Suprapubic skin (tissue), 4 donors: Measurements from ENCODE around the gene DPYSL4. TPM values are rescaled to one million over a fixed set of nuclear protein-coding genes. Genes with fewer than 3 reads are reported as not detected.

Experiments used
- DNase-seq, 2 donors: peaks; one replicate each; pipeline ENCODE4 v3.0.0-alpha.2; 2019; ENCODE audit warnings: low spot score in 2 of 2
- H3K27ac ChIP-seq: fragments of 200-600 bp; sonication (generic); one replicate; pipeline ENCODE4 v1.5.1; 2019
- H3K27me3 ChIP-seq: fragments of 200-600 bp; sonication (generic); one replicate; pipeline ENCODE4 v1.5.1; 2019
- H3K36me3 ChIP-seq: fragments of 200-600 bp; sonication (generic); one replicate; pipeline ENCODE4 v1.5.1; 2019
- H3K4me1 ChIP-seq: fragments of 200-600 bp; sonication (generic); one replicate; pipeline ENCODE4 v1.5.1; 2019
- H3K4me3 ChIP-seq: fragments of 200-600 bp; sonication (generic); one replicate; pipeline ENCODE4 v1.5.1; 2019; ENCODE audit warnings: mild to moderate bottlenecking
- H3K9me3 ChIP-seq: fragments of 200-600 bp; sonication (generic); one replicate; pipeline ENCODE4 v1.5.1; 2019
- CTCF ChIP-seq, 2 donors: fragments of 200-600 bp in 1 of 2; fragments of 450-650 bp in 1 of 2; sonication (generic) in 1 of 2; IDR thresholded peaks; one replicate each; pipeline ENCODE4 v1.5.1; 2016 to 2019; ENCODE audit warnings: antibody characterized with exemption in 2 of 2, mild to moderate bottlenecking in 1 of 2, moderate library complexity in 1 of 2
- EP300 ChIP-seq: sonication (generic); formaldehyde crosslinking; IDR thresholded peaks from one replicate; pipeline ENCODE4 v1.6.1; 2017; ENCODE audit warnings: antibody characterized with exemption
- POLR2A ChIP-seq, 2 donors: fragments of 450-650 bp; IDR thresholded peaks; one replicate each; pipeline ENCODE4 v1.6.1; 2017; ENCODE audit warnings: antibody characterized with exemption in 2 of 2, mild to moderate bottlenecking in 2 of 2, moderate library complexity in 2 of 2
- POLR2AphosphoS5 ChIP-seq, 3 donors: sonication (generic); formaldehyde crosslinking; IDR thresholded peaks; one replicate each; pipeline ENCODE4 v1.6.1; 2017; ENCODE audit warnings: antibody characterized with exemption in 3 of 3
- WGBS: methylation state at CpG from one replicate; pipeline ENCODE4 v1.1.5; 2018; 5-methylcytosine and 5-hydroxymethylcytosine counted together
- total RNA-seq, 4 donors: library from RNA; depleted of rRNA; stranded (reverse); fragments of >200 nt; gene quantifications; one replicate each; pipeline ENCODE4 v1.1.0, GENCODE V29; 2016

The DPYSL4 gene
- total RNA-seq, 4 donors from 2014 or later: 0.38 to 1.7 (median 0.91) TPM; not detected in 1

DNA sequence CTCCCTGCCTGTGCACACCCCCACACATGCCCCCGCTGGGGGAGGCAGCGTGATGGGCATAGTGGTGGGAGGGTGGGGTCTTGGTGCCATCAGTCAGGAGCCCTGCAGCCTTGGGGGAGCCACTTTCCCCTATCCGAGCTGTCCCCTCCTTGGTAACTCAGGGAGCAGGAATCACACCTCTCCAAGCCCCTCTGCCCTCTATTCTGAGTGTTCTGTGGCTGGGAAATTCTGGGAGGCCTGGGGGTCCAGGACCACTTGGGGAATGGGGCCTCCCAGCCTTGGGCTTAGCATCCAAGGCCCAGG is 11.3 kb downstream of the DPYSL4 start:
- Histone ChIP-seq H3K9me3 (no peaks in the 10 kb centered on the region), H3K27me3 (peaks cover 3% of the 10 kb centered on the region), H3K36me3 (no peaks in the 10 kb centered on the region), H3K4me1 (no peaks in the 10 kb centered on the region), H3K4me3 (no peak overlapping the region), H3K27ac (no peak overlapping the region)
- 81% methylated on average over 3 of the region's 3 CpGs for WGBS
- DNase-seq: peak in 1 of 2 donors; percentile 38
- no peak for TF ChIP-seq EP300
- no peak for TF ChIP-seq POLR2AphosphoS5 (IDR thresholded peaks at IDR 0.05)
- TF ChIP-seq CTCF (IDR thresholded peaks at IDR 0.05): no peak
- no peak for TF ChIP-seq POLR2A (IDR thresholded peaks at IDR 0.05)

DNA sequence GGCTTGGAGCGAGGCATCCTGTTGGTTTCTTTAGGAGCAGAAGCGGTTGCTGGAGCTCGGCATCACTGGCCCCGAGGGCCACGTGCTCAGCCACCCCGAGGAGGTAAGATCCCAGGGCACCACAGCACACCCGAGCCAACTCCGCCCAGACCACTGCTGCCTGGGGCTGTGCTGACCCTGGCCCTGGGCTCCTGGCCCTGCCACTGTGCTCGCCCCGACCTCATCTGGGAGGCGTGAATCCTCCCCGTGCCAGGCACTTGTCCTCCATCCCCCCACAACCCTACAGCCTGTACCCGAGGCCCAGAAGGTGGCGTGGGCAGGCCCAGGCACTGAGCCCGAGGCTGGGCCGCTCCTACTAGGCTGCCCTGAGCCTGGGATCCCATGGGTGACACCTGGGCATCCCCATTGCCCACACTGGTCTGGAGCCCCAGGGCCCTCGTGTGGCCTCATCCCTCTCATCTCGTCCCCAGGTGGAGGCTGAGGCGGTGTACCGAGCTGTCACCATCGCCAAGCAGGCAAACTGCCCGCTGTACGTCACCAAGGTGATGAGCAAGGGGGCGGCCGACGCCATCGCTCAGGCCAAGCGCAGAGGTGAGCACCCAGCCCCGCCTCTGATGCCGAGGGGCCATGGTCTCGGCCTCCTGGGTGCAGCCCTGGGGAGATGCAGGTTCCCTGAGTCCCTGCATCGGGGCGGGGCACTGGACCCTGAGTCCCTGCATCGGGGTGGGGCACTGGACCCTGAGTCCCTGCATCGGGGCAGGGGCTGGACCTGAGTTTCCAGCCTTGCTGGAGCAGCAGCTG is 11.8 kb downstream of the DPYSL4 start:
- H3K27ac ChIP-seq: no peak overlapping the region
- no peak for TF ChIP-seq CTCF (IDR thresholded peaks at IDR 0.05)
- H3K9me3 ChIP-seq: no peaks in the 10 kb centered on the region

GRCh38 chr10:132199268-132199853 is 12.6 kb downstream of the DPYSL4 start:
- Histone ChIP-seq H3K4me1 (no peaks in the 10 kb centered on the region), H3K27me3 (peaks cover 3% of the 10 kb centered on the region), H3K9me3 (no peaks in the 10 kb centered on the region), H3K27ac (no peak overlapping the region), H3K4me3 (no peak overlapping the region), H3K36me3 (no peaks in the 10 kb centered on the region)
- peak in 1 of 2 donors; percentile 40 for DNase-seq
- TF ChIP-seq POLR2AphosphoS5 (IDR thresholded peaks at IDR 0.05) (no peak), POLR2A (IDR thresholded peaks at IDR 0.05) (no peak), EP300 (no peak), CTCF (IDR thresholded peaks at IDR 0.05) (no peak)
- 58% methylated on average over 3 of the region's 11 CpGs for WGBS

More for the DNA sequence above, 11.8 kb downstream of the DPYSL4 start:
- peak in 1 of 2 donors; percentile 57 for DNase-seq
- H3K4me3 ChIP-seq: no peak overlapping the region
- H3K4me1 ChIP-seq: no peaks in the 10 kb centered on the region
- no peaks in the 10 kb centered on the region for H3K36me3 ChIP-seq
- peaks cover 3% of the 10 kb centered on the region for H3K27me3 ChIP-seq
- WGBS: 86% methylated on average over 2 of the region's 35 CpGs

GRCh38 chr10:132199854-132200311 is 13.1 kb downstream of the DPYSL4 start:
- no peaks in the 10 kb centered on the region for H3K4me1 ChIP-seq
- TF ChIP-seq CTCF (IDR thresholded peaks at IDR 0.05) (no peak), POLR2A (IDR thresholded peaks at IDR 0.05) (no peak), EP300 (no peak), POLR2AphosphoS5 (IDR thresholded peaks at IDR 0.05) (no peak)
- 79% methylated on average over 11 of the region's 16 CpGs for WGBS
- H3K27ac ChIP-seq: no peak overlapping the region
- peaks cover 3% of the 10 kb centered on the region for H3K27me3 ChIP-seq
- DNase-seq: no peak
- H3K4me3 ChIP-seq: no peak overlapping the region
- no peaks in the 10 kb centered on the region for H3K36me3 ChIP-seq
- no peaks in the 10 kb centered on the region for H3K9me3 ChIP-seq

GRCh38 chr10:132200344-132201110 is 13.8 kb downstream of the DPYSL4 start:
- no peak overlapping the region for H3K27ac ChIP-seq
- no peak overlapping the region for H3K4me3 ChIP-seq
- no peaks in the 10 kb centered on the region for H3K4me1 ChIP-seq
- TF ChIP-seq EP300 (no peak), POLR2A (IDR thresholded peaks at IDR 0.05) (no peak), POLR2AphosphoS5 (IDR thresholded peaks at IDR 0.05) (no peak), CTCF (IDR thresholded peaks at IDR 0.05) (no peak)
- no peaks in the 10 kb centered on the region for H3K36me3 ChIP-seq
- H3K27me3 ChIP-seq: peaks cover 3% of the 10 kb centered on the region
- no peaks in the 10 kb centered on the region for H3K9me3 ChIP-seq
- WGBS: 87% methylated on average over 13 of the region's 35 CpGs
- DNase-seq: no peak
